HEK293T (cell line): ENCODE measurements around the gene BIVM.

Experiments used
- ARNT ChIP-seq: fragments of 450-650 bp; IDR thresholded peaks from 2 replicates; pipeline ENCODE4 v1.6.1; 2017; ENCODE audit warnings: mild to moderate bottlenecking
- BHLHE40 ChIP-seq: fragments of 450-650 bp; IDR thresholded peaks from 2 replicates; pipeline ENCODE4 v1.6.1; 2016; ENCODE audit warnings: mild to moderate bottlenecking, moderate library complexity, borderline replicate concordance
- ELF4 ChIP-seq: fragments of 450-650 bp; IDR thresholded peaks from 2 replicates; pipeline ENCODE4 v1.6.1; 2017; ENCODE audit warnings: antibody characterized with exemption
- FOXA1 ChIP-seq: fragments of 450-650 bp; IDR thresholded peaks from 2 replicates; pipeline ENCODE4 v1.6.1; 2016; ENCODE audit warnings: mild to moderate bottlenecking
- FOXK2 ChIP-seq: fragments of 450-650 bp; IDR thresholded peaks from 2 replicates; pipeline ENCODE4 v1.6.1; 2016; ENCODE audit warnings: mild to moderate bottlenecking
- FOXM1 ChIP-seq: fragments of 450-650 bp; IDR thresholded peaks from 2 replicates; pipeline ENCODE4 v1.6.1; 2017; ENCODE audit warnings: mild to moderate bottlenecking, borderline replicate concordance
- HDGF ChIP-seq: fragments of 450-650 bp; IDR thresholded peaks from 2 replicates; pipeline ENCODE4 v1.6.1; 2017; ENCODE audit warnings: antibody characterized with exemption, borderline replicate concordance
- L3MBTL2 ChIP-seq: fragments of 450-650 bp; conservative IDR thresholded peaks from 2 replicates; pipeline ENCODE4 v1.6.1; 2016; ENCODE audit warnings: mild to moderate bottlenecking
- NFRKB ChIP-seq: fragments of 450-650 bp; IDR thresholded peaks from 2 replicates; pipeline ENCODE4 v1.6.1; 2016; ENCODE audit warnings: mild to moderate bottlenecking, moderate library complexity
- PKNOX1 ChIP-seq: fragments of 450-650 bp; IDR thresholded peaks from 2 replicates; pipeline ENCODE4 v1.6.1; 2016
- SP1 ChIP-seq: fragments of 450-650 bp; IDR thresholded peaks from 2 replicates; pipeline ENCODE4 v1.6.1; 2017
- SUZ12 ChIP-seq: fragments of 450-650 bp; IDR thresholded peaks from 2 replicates; pipeline ENCODE4 v1.6.1; 2016; ENCODE audit warnings: mild to moderate bottlenecking
- ZNF384 ChIP-seq: fragments of 450-650 bp; IDR thresholded peaks from 2 replicates; pipeline ENCODE4 v1.6.1; 2016

- TF ChIP-seq SP1 (no peak), SUZ12 (no peak), BHLHE40 (no peak), FOXK2 (no peak), PKNOX1 (no peak), ELF4 (no peak), NFRKB (no peak), HDGF (no peak), FOXA1 (no peak), ARNT (no peak), ZNF384 (no peak), L3MBTL2 (no peak), FOXM1 (no peak)
These were observed 76.3 kb downstream of the BIVM start for GRCh38 chr13:102875256-102875655.
